Smooth muscle cell (in vitro differentiated cells): ENCODE data around the gene RAPGEF6. TPM values are rescaled to one million over a fixed set of nuclear protein-coding genes. Genes with fewer than 3 reads are reported as not detected.

ENCODE experiments used
- DNase-seq: peaks from one replicate; lab custom pipeline; 2025; ENCODE audit not compliant: unreplicated experiment; lab: John Stamatoyannopoulos, UW
- H2AFZ ChIP-seq: fragments of 200-600 bp; sonication (generic); 2 replicates; pipeline ENCODE4 v1.6.0; 2016; ENCODE audit warnings: antibody characterized with exemption, low read depth, mild to moderate bottlenecking
- H3F3A ChIP-seq: fragments of 200-600 bp; sonication (generic); 2 replicates; pipeline ENCODE4 v1.6.0; 2017; ENCODE audit warnings: antibody characterized with exemption, low read depth
- H3K27ac ChIP-seq: fragments of 200-600 bp; sonication (generic); 2 replicates; pipeline ENCODE4 v1.5.1; 2016; ENCODE audit warnings: low read depth, mild to moderate bottlenecking
- H3K27me3 ChIP-seq: fragments of 200-600 bp; sonication (generic); 2 replicates; pipeline ENCODE4 v1.6.1; 2016; ENCODE audit warnings: low read depth, mild to moderate bottlenecking
- H3K36me3 ChIP-seq: fragments of 200-600 bp; sonication (generic); 2 replicates; pipeline ENCODE4 v1.5.1; 2016; ENCODE audit warnings: low read depth
- H3K4me1 ChIP-seq: fragments of 200-600 bp; sonication (generic); 2 replicates; pipeline ENCODE4 v1.5.1; 2016; ENCODE audit warnings: low read depth
- H3K4me2 ChIP-seq: fragments of 200-600 bp; sonication (generic); 2 replicates; pipeline ENCODE4 v1.6.0; 2016; ENCODE audit warnings: mild to moderate bottlenecking
- H3K4me3 ChIP-seq: fragments of 200-600 bp; sonication (generic); 2 replicates; pipeline ENCODE4 v1.5.1; 2016; ENCODE audit warnings: mild to moderate bottlenecking
- H3K79me2 ChIP-seq: fragments of 200-600 bp; sonication (generic); 2 replicates; pipeline ENCODE4 v1.6.0; 2016; ENCODE audit warnings: low read depth, mild to moderate bottlenecking
- H3K9ac ChIP-seq: fragments of 200-600 bp; sonication (generic); 2 replicates; pipeline ENCODE4 v1.6.0; 2016; ENCODE audit warnings: low read depth
- H3K9me3 ChIP-seq: fragments of 200-600 bp; sonication (generic); replicated peaks from 2 replicates; pipeline ENCODE4 v1.5.1; 2016; ENCODE audit warnings: low read depth
- H4K20me1 ChIP-seq: fragments of 200-600 bp; sonication (generic); 2 replicates; pipeline ENCODE4 v1.6.0; 2016; ENCODE audit warnings: low read depth
- WGBS: methylation state at CpG from one replicate; pipeline ENCODE4 v1.1.7; 2016; ENCODE audit warnings: low lambda C conversion rate; 5-methylcytosine and 5-hydroxymethylcytosine counted together
- polyA plus RNA-seq: library from polyadenylated mRNA; unstranded; fragments of >200 nt; fragmentation: Nextera tagmentation; extraction: Ambion mirVana; gene quantifications from 2 replicates; pipeline ENCODE4 v1.2.1, GENCODE V29; 2016
- total RNA-seq: library from RNA; depleted of rRNA; stranded (reverse); fragments of >200 nt; gene quantifications from 2 replicates; pipeline ENCODE4 v1.2.3, GENCODE V29; 2014
- TF ChIP-seq, protein P1 (sequence below): fragments of 200-600 bp; sonication (generic); IDR thresholded peaks from 2 replicates; pipeline ENCODE4 v1.5.1; 2017; ENCODE audit warnings: borderline replicate concordance, mild to moderate bottlenecking, antibody characterized with exemption; ENCODE audit not compliant: insufficient read depth, poor library complexity, severe bottlenecking

RAPGEF6 gene
- total and polyA plus RNA-seq, 2 experiments from 2014 or later = 1.9 to 13.3 TPM

DNA sequence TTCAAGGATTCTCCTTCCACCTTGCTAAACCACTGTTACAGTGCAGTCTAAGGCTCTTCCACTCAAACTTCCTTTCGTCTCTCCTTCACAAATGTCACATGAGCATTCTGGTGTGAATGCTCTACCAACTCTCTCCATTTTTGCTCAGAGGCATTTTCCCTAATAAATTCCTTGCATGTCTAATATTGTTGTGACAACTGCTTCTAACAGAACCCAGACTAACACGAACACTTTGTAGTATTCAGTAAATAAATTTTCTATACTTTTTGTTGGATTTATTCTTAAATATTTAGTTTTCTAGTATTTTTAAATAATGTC, 24.0 kb downstream of the RAPGEF6 start:
- H3K4me2 ChIP-seq = peak overlapping the region; percentile 70
- no peak overlapping the region for H2AFZ ChIP-seq
- no peak for DNase-seq
- peaks cover 42% of the 10 kb centered on the region for H4K20me1 ChIP-seq
- H3K9ac ChIP-seq = no peak overlapping the region
- H3K27me3 ChIP-seq = no peaks in the 10 kb centered on the region
- H3K4me1 ChIP-seq = peaks cover 11% of the 10 kb centered on the region
- H3K9me3 ChIP-seq = no peaks in the 10 kb centered on the region
- H3K4me3 ChIP-seq = no peak overlapping the region
- peaks cover 2% of the 10 kb centered on the region for H3F3A ChIP-seq
- TF ChIP-seq, protein P1, sequence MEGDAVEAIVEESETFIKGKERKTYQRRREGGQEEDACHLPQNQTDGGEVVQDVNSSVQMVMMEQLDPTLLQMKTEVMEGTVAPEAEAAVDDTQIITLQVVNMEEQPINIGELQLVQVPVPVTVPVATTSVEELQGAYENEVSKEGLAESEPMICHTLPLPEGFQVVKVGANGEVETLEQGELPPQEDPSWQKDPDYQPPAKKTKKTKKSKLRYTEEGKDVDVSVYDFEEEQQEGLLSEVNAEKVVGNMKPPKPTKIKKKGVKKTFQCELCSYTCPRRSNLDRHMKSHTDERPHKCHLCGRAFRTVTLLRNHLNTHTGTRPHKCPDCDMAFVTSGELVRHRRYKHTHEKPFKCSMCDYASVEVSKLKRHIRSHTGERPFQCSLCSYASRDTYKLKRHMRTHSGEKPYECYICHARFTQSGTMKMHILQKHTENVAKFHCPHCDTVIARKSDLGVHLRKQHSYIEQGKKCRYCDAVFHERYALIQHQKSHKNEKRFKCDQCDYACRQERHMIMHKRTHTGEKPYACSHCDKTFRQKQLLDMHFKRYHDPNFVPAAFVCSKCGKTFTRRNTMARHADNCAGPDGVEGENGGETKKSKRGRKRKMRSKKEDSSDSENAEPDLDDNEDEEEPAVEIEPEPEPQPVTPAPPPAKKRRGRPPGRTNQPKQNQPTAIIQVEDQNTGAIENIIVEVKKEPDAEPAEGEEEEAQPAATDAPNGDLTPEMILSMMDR = no peak
- H3K27ac ChIP-seq = peak overlapping the region; percentile 55
- 85% methylated on average over 2 of the region's 2 CpGs for WGBS
- H3K36me3 ChIP-seq = no peaks in the 10 kb centered on the region
- H3K79me2 ChIP-seq = peaks cover 70% of the 10 kb centered on the region

DNA sequence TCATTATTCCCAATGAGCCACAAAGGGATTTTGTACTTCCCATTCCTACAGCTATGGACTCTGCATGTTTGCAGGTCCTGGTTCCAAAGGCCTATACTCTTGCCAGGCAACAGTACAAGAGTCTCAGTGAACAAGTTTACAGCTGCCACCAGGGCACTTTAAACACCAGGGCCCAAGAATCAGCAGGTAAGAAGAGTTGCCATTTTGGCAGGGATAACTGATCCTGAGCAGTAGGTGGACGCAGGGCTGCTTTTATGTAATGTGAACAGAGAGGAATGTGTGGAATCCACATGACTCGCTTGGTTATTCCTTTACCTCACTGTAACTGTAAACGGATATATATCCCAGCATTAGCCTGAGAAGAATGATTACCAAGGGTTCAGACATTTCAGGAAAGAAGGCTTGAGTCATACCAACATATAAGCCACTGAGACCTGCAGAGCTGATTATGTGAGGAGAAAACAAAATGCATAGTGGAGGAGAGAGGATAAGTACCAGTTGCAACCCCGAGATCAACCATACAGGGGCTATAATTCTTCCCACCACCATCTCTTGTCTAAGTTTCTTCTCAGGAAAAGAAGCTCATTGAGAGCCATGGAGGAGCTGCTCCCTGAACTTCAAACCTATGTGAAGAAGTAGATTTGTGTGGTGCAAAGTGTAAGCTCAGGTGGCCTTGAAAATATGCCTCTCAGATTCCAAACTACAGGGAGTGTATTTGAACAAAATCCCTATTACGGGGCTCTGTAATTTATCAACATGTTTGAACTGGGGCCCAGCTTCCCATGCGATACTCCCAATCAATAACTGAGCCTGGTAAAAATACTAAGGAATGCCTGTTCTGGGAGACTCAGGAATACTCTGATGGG, 24.6 kb downstream of the RAPGEF6 start:
- H3K27ac ChIP-seq = peak overlapping the region; percentile 55
- no peaks in the 10 kb centered on the region for H3K36me3 ChIP-seq
- H4K20me1 ChIP-seq = peaks cover 39% of the 10 kb centered on the region
- H3K79me2 ChIP-seq = peaks cover 69% of the 10 kb centered on the region
- TF ChIP-seq, protein P1 = no peak
- H3K27me3 ChIP-seq = no peaks in the 10 kb centered on the region
- DNase-seq = no peak
- H3F3A ChIP-seq = peaks cover 2% of the 10 kb centered on the region
- no peak overlapping the region for H3K4me3 ChIP-seq
- 49% methylated on average over 6 of the region's 6 CpGs for WGBS
- H3K4me1 ChIP-seq = peaks cover 9% of the 10 kb centered on the region
- H2AFZ ChIP-seq = no peak overlapping the region
- H3K9ac ChIP-seq = no peak overlapping the region
- peak overlapping the region; percentile 70 for H3K4me2 ChIP-seq
- H3K9me3 ChIP-seq = no peaks in the 10 kb centered on the region

DNA sequence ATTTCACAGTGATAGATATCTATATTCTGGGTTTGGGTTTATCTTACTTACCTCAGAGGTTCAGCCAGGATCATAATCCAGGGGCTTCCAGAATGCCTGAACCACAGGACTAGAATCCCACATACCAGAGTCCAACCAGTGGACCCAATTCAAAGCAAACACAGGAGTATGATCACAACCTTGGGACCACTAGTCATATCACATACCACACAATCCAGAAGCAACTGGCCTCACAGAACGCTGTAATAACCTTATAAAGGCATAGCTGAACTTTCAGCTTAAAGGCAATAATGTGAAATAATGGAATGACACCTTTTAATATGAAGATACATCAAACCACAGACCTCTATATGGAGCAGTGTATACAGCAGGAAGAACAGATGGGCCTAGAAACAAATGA, 25.3 kb downstream of the RAPGEF6 start:
- H3F3A ChIP-seq = peaks cover 2% of the 10 kb centered on the region
- no peaks in the 10 kb centered on the region for H3K36me3 ChIP-seq
- no peak overlapping the region for H3K9ac ChIP-seq
- H3K4me1 ChIP-seq = peaks cover 6% of the 10 kb centered on the region
- no peak overlapping the region for H3K4me3 ChIP-seq
- no peak overlapping the region for H2AFZ ChIP-seq
- H3K9me3 ChIP-seq = no peaks in the 10 kb centered on the region
- 88% methylated on average over 1 of the region's 1 CpG for WGBS
- H3K27ac ChIP-seq = peak overlapping the region; percentile 55
- TF ChIP-seq, protein P1 = no peak
- H3K79me2 ChIP-seq = peaks cover 69% of the 10 kb centered on the region
- H4K20me1 ChIP-seq = peaks cover 33% of the 10 kb centered on the region
- DNase-seq = no peak
- H3K27me3 ChIP-seq = no peaks in the 10 kb centered on the region
- peak overlapping the region; percentile 70 for H3K4me2 ChIP-seq

DNA sequence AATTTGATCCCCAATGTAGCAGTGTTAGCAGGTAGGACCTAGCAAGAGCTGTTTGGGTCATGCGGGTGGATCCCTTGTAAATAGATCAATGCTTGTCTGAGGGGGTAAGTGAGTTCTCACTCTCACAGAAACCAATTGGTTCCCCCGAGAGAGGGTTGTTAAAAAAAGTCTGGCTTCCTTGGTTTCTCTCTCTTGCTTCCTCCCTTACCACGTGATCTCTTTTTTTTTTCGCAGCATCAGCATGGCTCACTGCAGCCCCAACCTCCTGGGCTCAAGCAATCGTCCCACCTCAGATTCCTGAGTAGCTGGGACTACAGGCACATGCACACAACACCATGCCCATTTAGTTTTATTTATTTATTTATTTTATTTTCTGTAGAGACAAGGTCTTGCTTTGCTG, 26.4 kb downstream of the RAPGEF6 start:
- no peaks in the 10 kb centered on the region for H3K27me3 ChIP-seq
- no peak overlapping the region for H2AFZ ChIP-seq
- H3K79me2 ChIP-seq = peaks cover 61% of the 10 kb centered on the region
- peaks cover 27% of the 10 kb centered on the region for H4K20me1 ChIP-seq
- H3K9ac ChIP-seq = no peak overlapping the region
- H3K27ac ChIP-seq = no peak overlapping the region
- 88% methylated on average over 5 of the region's 5 CpGs for WGBS
- no peak for DNase-seq
- H3K4me3 ChIP-seq = no peak overlapping the region
- H3F3A ChIP-seq = peaks cover 2% of the 10 kb centered on the region
- H3K9me3 ChIP-seq = no peaks in the 10 kb centered on the region
- peaks cover 6% of the 10 kb centered on the region for H3K4me1 ChIP-seq
- TF ChIP-seq, protein P1 = no peak
- no peak overlapping the region for H3K4me2 ChIP-seq
- no peaks in the 10 kb centered on the region for H3K36me3 ChIP-seq
